B cell (primary cell): ENCODE measurements around the gene KRAS. TPM values are rescaled to one million over a fixed set of nuclear protein-coding genes. Genes with fewer than 3 reads are reported as not detected.

Experiments used
- ATAC-seq: fragments of 200-7000 bp; cut with Tn5 transposase; one replicate; pipeline ENCODE4 v1.10.0; 2021; ENCODE audit warnings: low read depth, mild to moderate bottlenecking, moderate number of reproducible peaks, moderate library complexity
- CTCF ChIA-PET: fragments of 350-600 bp; sonication (Branson Sonifier 250); formaldehyde crosslinking; loops from one replicate; lab custom pipeline; 2021; ENCODE audit warnings: antibody characterized with exemption, inconsistent platforms; lab: Charles Lee
- POLR2A ChIA-PET: fragments of 350-600 bp; sonication (Branson Sonifier 250); formaldehyde crosslinking; loops from one replicate; lab custom pipeline; 2021; ENCODE audit warnings: antibody characterized with exemption; lab: Charles Lee
- DNase-seq: peaks from one replicate; pipeline ENCODE4 v3.0.0; 2013
- H2AFZ ChIP-seq: 2 replicates; pipeline ENCODE4 v1.6.1; 2012; ENCODE audit warnings: mild to moderate bottlenecking, low read depth, low read length; ENCODE audit not compliant: insufficient read depth, poor library complexity, severe bottlenecking
- H3K27ac ChIP-seq, 2 donors: 1 replicate in 1 of 2; 2 replicates in 1 of 2; pipeline ENCODE4 v1.5.1; 2012 to 2013; ENCODE audit warnings: low read length in 2 of 2, mild to moderate bottlenecking in 2 of 2, moderate library complexity in 1 of 2
- H3K27me3 ChIP-seq, 4 experiments: fragments of 200-600 bp in 1 of 4; sonication (generic) in 1 of 4; replicated peaks in 1 of 4; 1 replicate in 2 of 4; 2 replicates in 2 of 4; pipeline versions ENCODE4 v1.6.1 to v1.7.0; 2013 to 2016; ENCODE audit warnings: low read length in 3 of 4, mild to moderate bottlenecking in 2 of 4, mixed read lengths in 1 of 4, moderate library complexity in 1 of 4; ENCODE audit not compliant: insufficient read depth in 4 of 4, control insufficient read depth in 3 of 4; ENCODE audit errors: control extremely low read depth in 1 of 4
- H3K36me3 ChIP-seq, 2 experiments: replicated peaks in 1 of 2; 1 replicate in 1 of 2; 2 replicates in 1 of 2; pipeline versions ENCODE4 v1.6.1 to v1.7.1; 2013; ENCODE audit warnings: low read length in 1 of 2; ENCODE audit not compliant: insufficient read depth in 2 of 2, control insufficient read depth in 1 of 2; ENCODE audit errors: control extremely low read depth in 1 of 2, extremely low read depth in 1 of 2
- H3K4me1 ChIP-seq, 2 donors: fragments of 200-600 bp in 1 of 2; sonication (generic) in 1 of 2; 1 replicate in 1 of 2; 2 replicates in 1 of 2; pipeline versions ENCODE4 v1.5.1 to v1.6.1; 2013 to 2017; ENCODE audit warnings: low read length in 2 of 2; ENCODE audit not compliant: control insufficient read depth in 2 of 2, insufficient read depth in 2 of 2
- H3K4me2 ChIP-seq: replicated peaks from 2 replicates; pipeline ENCODE3; 2012; ENCODE audit warnings: mild to moderate bottlenecking, low read depth, low read length; ENCODE audit not compliant: poor library complexity, severe bottlenecking
- H3K4me3 ChIP-seq, 5 experiments: fragments of 200-600 bp in 1 of 5; sonication (generic) in 1 of 5; 1 replicate in 3 of 5; 2 replicates in 2 of 5; pipeline versions ENCODE4 v1.5.1 to v1.7.0; 2011 to 2016; ENCODE audit warnings: low read length in 4 of 5, mild to moderate bottlenecking in 4 of 5, low read depth in 2 of 5, control low read depth in 1 of 5, moderate library complexity in 1 of 5; ENCODE audit not compliant: insufficient read depth in 1 of 5; ENCODE audit errors: control extremely low read depth in 1 of 5, extremely low read depth in 1 of 5
- H3K79me2 ChIP-seq: fragments of 200-600 bp; sonication (generic); one replicate; pipeline ENCODE4 v1.6.0; 2016; ENCODE audit warnings: low read length; ENCODE audit not compliant: control insufficient read depth, insufficient read depth
- H3K9ac ChIP-seq: fragments of 200-600 bp; sonication (generic); 2 replicates; pipeline ENCODE4 v1.6.1; 2017; ENCODE audit warnings: mild to moderate bottlenecking, low read length, moderate library complexity
- H3K9me3 ChIP-seq, 3 donors: one replicate each; pipeline versions ENCODE4 v1.6.1 to v1.7.1; 2013; ENCODE audit warnings: low read length in 2 of 3; ENCODE audit not compliant: control insufficient read depth in 2 of 3, insufficient read depth in 1 of 3; ENCODE audit errors: control extremely low read depth in 1 of 3
- H4K20me1 ChIP-seq: 2 replicates; pipeline ENCODE4 v1.6.0; 2012; ENCODE audit warnings: mild to moderate bottlenecking, low read length; ENCODE audit not compliant: insufficient read depth, control insufficient read depth, poor library complexity, severe bottlenecking
- H3K27ac Mint-ChIP-seq: one replicate; pipeline ENCODE4 v1.8.0; 2021; ENCODE audit warnings: mixed read lengths
- H3K27me3 Mint-ChIP-seq: one replicate; pipeline ENCODE4 v1.8.0; 2021; ENCODE audit warnings: mixed read lengths
- H3K4me1 Mint-ChIP-seq: one replicate; pipeline ENCODE4 v1.8.0; 2021; ENCODE audit warnings: mixed read lengths
- H3K4me3 Mint-ChIP-seq: one replicate; pipeline ENCODE4 v1.8.0; 2021; ENCODE audit warnings: mixed read lengths
- H3K9me3 Mint-ChIP-seq: one replicate; pipeline ENCODE4 v1.8.0; 2022; ENCODE audit warnings: mixed read lengths; ENCODE audit not compliant: insufficient read depth
- EZH2 ChIP-seq: IDR thresholded peaks from 2 replicates; pipeline ENCODE4 v1.6.1; 2012; ENCODE audit warnings: borderline replicate concordance, low read depth, mild to moderate bottlenecking, moderate library complexity, low read length; ENCODE audit not compliant: insufficient read depth, poor library complexity, severe bottlenecking
- WGBS: methylation state at CpG from one replicate; pipeline ENCODE4 v1.1.5; 2013; ENCODE audit warnings: missing lambda C conversion rate; ENCODE audit not compliant: insufficient coverage; 5-methylcytosine and 5-hydroxymethylcytosine counted together
- intact Hi-C: fragments of 100-400 bp; cut with micrococcal nuclease; formaldehyde crosslinking; loops from one replicate; pipeline ENCODE4 v1.10.0; 2022
- polyA plus RNA-seq: library from polyadenylated mRNA; depleted of rRNA; stranded (reverse); fragments of >200 nt; gene quantifications from 2 replicates; pipeline ENCODE4 v1.2.3, GENCODE V29; 2012
- total RNA-seq, 2 donors: library from RNA; stranded (reverse); fragments of 120-200 nt in 1 of 2; gene quantifications; 1 replicate in 1 of 2; 2 replicates in 1 of 2; pipeline versions ENCODE4 v1.2.3 to v1.2.4, GENCODE V29; 2013 to 2022
- TF ChIP-seq, protein P1 (sequence below): fragments of 200-600 bp; IDR thresholded peaks from one replicate; pipeline ENCODE4 v1.8.0; 2022; ENCODE audit warnings: antibody characterized with exemption, mild to moderate bottlenecking

Gene KRAS
- total and polyA plus RNA-seq, 2 donors (not counting 1 experiment from before 2014, with no cell fraction given): 7.2 to 41.8 TPM

DNA sequence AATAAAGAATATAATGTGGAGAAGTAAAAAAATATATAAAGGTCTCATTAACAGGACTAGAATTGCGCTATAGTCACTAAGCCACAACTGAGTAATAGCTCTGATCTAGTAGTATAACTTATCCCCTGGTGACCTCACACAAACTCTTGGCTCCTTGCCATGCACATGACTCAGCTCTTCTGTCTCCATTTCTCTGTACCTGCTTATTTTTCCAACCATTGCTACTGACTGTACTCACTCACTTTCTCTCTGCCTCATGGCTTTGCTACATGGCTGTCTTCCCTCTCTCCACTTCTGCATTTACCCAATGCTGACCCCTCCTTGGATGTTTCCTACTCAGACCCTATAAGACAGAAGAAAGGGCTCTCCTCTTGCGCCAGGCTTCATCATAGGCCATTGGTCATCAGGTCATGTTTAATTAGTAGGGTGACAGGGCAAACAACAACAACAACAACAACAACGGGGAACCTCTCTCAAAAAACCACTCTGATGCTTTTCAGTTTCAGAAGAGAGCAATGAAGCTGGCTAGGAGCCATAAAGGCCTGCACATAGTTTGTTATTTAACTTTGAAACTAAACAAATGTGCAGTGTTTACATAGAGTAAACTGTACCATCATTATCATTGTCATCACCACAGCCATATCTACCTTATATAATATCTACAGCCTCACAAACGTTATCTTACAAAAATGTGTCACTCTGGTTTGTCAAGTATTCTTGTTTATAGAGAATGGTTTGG is 25.6 kb upstream of the KRAS start:
- no peaks in the 10 kb centered on the region for H3K79me2 ChIP-seq
- DNase-seq (no peak), ATAC-seq (no peak)
- H3K9ac ChIP-seq: no peak overlapping the region
- Mint-ChIP-seq H3K9me3 (no peaks in the 10 kb centered on the region), H3K27ac (no peak overlapping the region), H3K27me3 (no peaks in the 10 kb centered on the region), H3K4me3 (no peak overlapping the region), H3K4me1 (peaks cover 7% of the 10 kb centered on the region)
- TF ChIP-seq, protein P1, sequence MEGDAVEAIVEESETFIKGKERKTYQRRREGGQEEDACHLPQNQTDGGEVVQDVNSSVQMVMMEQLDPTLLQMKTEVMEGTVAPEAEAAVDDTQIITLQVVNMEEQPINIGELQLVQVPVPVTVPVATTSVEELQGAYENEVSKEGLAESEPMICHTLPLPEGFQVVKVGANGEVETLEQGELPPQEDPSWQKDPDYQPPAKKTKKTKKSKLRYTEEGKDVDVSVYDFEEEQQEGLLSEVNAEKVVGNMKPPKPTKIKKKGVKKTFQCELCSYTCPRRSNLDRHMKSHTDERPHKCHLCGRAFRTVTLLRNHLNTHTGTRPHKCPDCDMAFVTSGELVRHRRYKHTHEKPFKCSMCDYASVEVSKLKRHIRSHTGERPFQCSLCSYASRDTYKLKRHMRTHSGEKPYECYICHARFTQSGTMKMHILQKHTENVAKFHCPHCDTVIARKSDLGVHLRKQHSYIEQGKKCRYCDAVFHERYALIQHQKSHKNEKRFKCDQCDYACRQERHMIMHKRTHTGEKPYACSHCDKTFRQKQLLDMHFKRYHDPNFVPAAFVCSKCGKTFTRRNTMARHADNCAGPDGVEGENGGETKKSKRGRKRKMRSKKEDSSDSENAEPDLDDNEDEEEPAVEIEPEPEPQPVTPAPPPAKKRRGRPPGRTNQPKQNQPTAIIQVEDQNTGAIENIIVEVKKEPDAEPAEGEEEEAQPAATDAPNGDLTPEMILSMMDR: no peak
- intact Hi-C loops: no loop called here
- no peaks in the 10 kb centered on the region for H3K36me3 ChIP-seq
- H2AFZ ChIP-seq: no peak overlapping the region
- no peaks in the 10 kb centered on the region for H3K9me3 ChIP-seq
- no peaks in the 10 kb centered on the region for H3K4me1 ChIP-seq
- ChIA-PET POLR2A (no interaction called here), CTCF (no interaction called here)
- no peak overlapping the region for H3K4me3 ChIP-seq
- no peaks in the 10 kb centered on the region for H3K27me3 ChIP-seq
- WGBS: 100% methylated on average over 1 of the region's 4 CpGs
- no peak overlapping the region for H3K4me2 ChIP-seq
- H3K27ac ChIP-seq: no peak overlapping the region
- no peaks in the 10 kb centered on the region for H4K20me1 ChIP-seq

DNA sequence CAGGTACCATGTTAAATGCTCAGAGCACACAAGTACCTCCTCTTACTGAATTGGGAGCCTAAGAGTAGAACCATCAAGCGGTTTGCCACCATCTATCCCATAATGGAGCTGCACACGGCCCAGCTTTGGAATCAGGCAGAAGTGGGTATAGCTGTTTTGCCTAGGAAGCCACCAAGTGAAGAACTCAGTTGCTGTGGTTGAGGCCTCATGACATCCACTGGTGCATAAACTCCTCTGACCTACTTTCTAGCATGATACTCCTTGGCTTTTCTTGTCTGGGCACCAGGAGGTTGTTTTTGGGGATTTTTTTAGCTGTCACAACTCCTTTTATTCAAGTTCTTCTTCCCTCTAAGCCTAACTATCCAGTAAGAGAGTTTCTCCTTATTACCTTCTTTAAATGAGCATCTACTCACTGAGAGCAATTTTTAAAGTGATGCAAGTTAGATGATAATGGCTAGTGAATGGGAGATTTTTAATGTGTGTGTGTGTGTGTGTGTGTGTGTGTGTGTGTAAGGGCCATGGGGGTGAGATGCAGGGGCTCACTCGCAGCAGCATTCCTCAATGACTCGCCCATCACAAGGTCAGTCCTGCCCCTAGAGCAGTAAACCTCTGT is 20.9 kb upstream of the KRAS start:
- Mint-ChIP-seq H3K9me3 (no peaks in the 10 kb centered on the region), H3K4me3 (no peak overlapping the region), H3K27ac (no peak overlapping the region), H3K4me1 (peaks cover 13% of the 10 kb centered on the region), H3K27me3 (no peaks in the 10 kb centered on the region)
- intact Hi-C loops: no loop called here
- H3K79me2 ChIP-seq: no peaks in the 10 kb centered on the region
- ChIA-PET CTCF (no interaction called here), POLR2A (no interaction called here)
- H3K27me3 ChIP-seq: no peaks in the 10 kb centered on the region
- no peak overlapping the region for H2AFZ ChIP-seq
- H3K4me2 ChIP-seq: no peak overlapping the region
- DNase-seq (no peak), ATAC-seq (no peak)
- no peak overlapping the region for H3K4me3 ChIP-seq
- H3K9ac ChIP-seq: no peak overlapping the region
- TF ChIP-seq, protein P1: no peak
- TF ChIP-seq EZH2: no peak
- no peak overlapping the region for H3K27ac ChIP-seq
- H3K4me1 ChIP-seq: peaks cover 5 to 9% of the 10 kb centered on the region in 2 donors
- no peaks in the 10 kb centered on the region for H4K20me1 ChIP-seq
- no peaks in the 10 kb centered on the region for H3K36me3 ChIP-seq
- H3K9me3 ChIP-seq: no peaks in the 10 kb centered on the region
- WGBS: 60% methylated on average over 1 of the region's 4 CpGs
